Measurements from ENCODE around the gene HRH1. TPM values are rescaled to one million over a fixed set of nuclear protein-coding genes. Genes with fewer than 3 reads are reported as not detected.
A peak's percentile ranks its signal among the peaks of the same experiment; 100 is the strongest.

HRH1 gene
- total RNA-seq, 1 donor: 9.8 TPM

GRCh38 chr3:11132861-11133260 lies 21.4 kb upstream of the HRH1 start:
- H3K27me3 ChIP-seq (ENCODE audit: insufficient read depth, low read length): no peaks in the 10 kb centered on the region
- no peaks in the 10 kb centered on the region for H3K36me3 ChIP-seq (ENCODE audit: insufficient read depth, low read length)
- DNase-seq (ENCODE audit: insufficient read length, low spot score, missing footprints): no peak
- H4K20me1 ChIP-seq (ENCODE audit: insufficient read depth, low read length): no peaks in the 10 kb centered on the region
- H3K4me2 ChIP-seq (ENCODE audit: insufficient read depth, low read length): no peak overlapping the region
- H3K79me2 ChIP-seq (ENCODE audit: insufficient read depth, low read length): no peaks in the 10 kb centered on the region
- H2AFZ ChIP-seq (ENCODE audit: low read length): no peak overlapping the region
- H3K27ac ChIP-seq (ENCODE audit: low read depth, low read length): no peak overlapping the region
- no peak overlapping the region for H3K4me3 ChIP-seq (ENCODE audit: insufficient read depth, low read length)
- H3K9me3 ChIP-seq (ENCODE audit: low read depth, low read length): no peaks in the 10 kb centered on the region
- peaks cover 25% of the 10 kb centered on the region for H3K4me1 ChIP-seq (ENCODE audit: insufficient read depth, low read length)
- TF ChIP-seq CTCF (IDR thresholded peaks at IDR 0.05; ENCODE audit: extremely low read depth, low read depth, low read length): no peak

GRCh38 chr3:11134794-11135193 lies 19.5 kb upstream of the HRH1 start:
- H2AFZ ChIP-seq (ENCODE audit: low read length): no peak overlapping the region

GRCh38 chr3:11136116-11136515 lies 18.2 kb upstream of the HRH1 start:
- Histone ChIP-seq H2AFZ (ENCODE audit: low read length) (peak overlapping the region; percentile 74), H3K4me2 (ENCODE audit: insufficient read depth, low read length) (peak overlapping the region; percentile 58), H3K36me3 (ENCODE audit: insufficient read depth, low read length) (no peaks in the 10 kb centered on the region), H3K4me1 (ENCODE audit: insufficient read depth, low read length) (peaks cover 40% of the 10 kb centered on the region), H3K4me3 (ENCODE audit: insufficient read depth, low read length) (no peak overlapping the region), H3K27me3 (ENCODE audit: insufficient read depth, low read length) (no peaks in the 10 kb centered on the region), H3K27ac (ENCODE audit: low read depth, low read length) (peak overlapping the region; percentile 100), H4K20me1 (ENCODE audit: insufficient read depth, low read length) (no peaks in the 10 kb centered on the region), H3K9me3 (ENCODE audit: low read depth, low read length) (no peaks in the 10 kb centered on the region), H3K79me2 (ENCODE audit: insufficient read depth, low read length) (no peaks in the 10 kb centered on the region)
- DNase-seq (ENCODE audit: insufficient read length, low spot score, missing footprints): no peak
- no peak for TF ChIP-seq CTCF (IDR thresholded peaks at IDR 0.05; ENCODE audit: extremely low read depth, low read depth, low read length)

More at GRCh38 chr3:11134794-11135193, 19.5 kb upstream of the HRH1 start:
- Histone ChIP-seq H3K4me2 (ENCODE audit: insufficient read depth, low read length) (no peak overlapping the region), H3K4me1 (ENCODE audit: insufficient read depth, low read length) (peaks cover 30% of the 10 kb centered on the region), H3K27ac (ENCODE audit: low read depth, low read length) (peak overlapping the region; percentile 64), H4K20me1 (ENCODE audit: insufficient read depth, low read length) (no peaks in the 10 kb centered on the region), H3K4me3 (ENCODE audit: insufficient read depth, low read length) (no peak overlapping the region), H3K79me2 (ENCODE audit: insufficient read depth, low read length) (no peaks in the 10 kb centered on the region), H3K9me3 (ENCODE audit: low read depth, low read length) (no peaks in the 10 kb centered on the region), H3K36me3 (ENCODE audit: insufficient read depth, low read length) (no peaks in the 10 kb centered on the region), H3K27me3 (ENCODE audit: insufficient read depth, low read length) (no peaks in the 10 kb centered on the region)
- TF ChIP-seq CTCF (IDR thresholded peaks at IDR 0.05; ENCODE audit: extremely low read depth, low read depth, low read length): no peak
- DNase-seq (ENCODE audit: insufficient read length, low spot score, missing footprints): no peak

GRCh38 chr3:11136830-11137626 lies 17.3 kb upstream of the HRH1 start:
- no peak for TF ChIP-seq CTCF (IDR thresholded peaks at IDR 0.05; ENCODE audit: extremely low read depth, low read depth, low read length)
- Histone ChIP-seq H3K9me3 (ENCODE audit: low read depth, low read length) (no peaks in the 10 kb centered on the region), H3K4me1 (ENCODE audit: insufficient read depth, low read length) (peaks cover 40% of the 10 kb centered on the region), H3K4me3 (ENCODE audit: insufficient read depth, low read length) (peak overlapping the region; percentile 75), H3K4me2 (ENCODE audit: insufficient read depth, low read length) (peak overlapping the region; percentile 95), H3K27me3 (ENCODE audit: insufficient read depth, low read length) (no peaks in the 10 kb centered on the region), H3K79me2 (ENCODE audit: insufficient read depth, low read length) (no peaks in the 10 kb centered on the region), H4K20me1 (ENCODE audit: insufficient read depth, low read length) (no peaks in the 10 kb centered on the region), H3K27ac (ENCODE audit: low read depth, low read length) (peak overlapping the region; percentile 100), H3K36me3 (ENCODE audit: insufficient read depth, low read length) (no peaks in the 10 kb centered on the region), H2AFZ (ENCODE audit: low read length) (peak overlapping the region; percentile 66)
- DNase-seq (ENCODE audit: insufficient read length, low spot score, missing footprints): peak; percentile 95

Measured in osteoblast (primary cell).